MM.1S (cell line): ENCODE data around the gene DYNLT4.

ENCODE experiments used
- DNase-seq: peaks from one replicate; pipeline ENCODE4 v3.0.0-alpha.2; 2015
- H2AFZ ChIP-seq: fragments of 300-600 bp; sonication (generic); 2 replicates; pipeline ENCODE4 v1.6.0; 2016; ENCODE audit warnings: antibody characterized with exemption, low read length
- H3F3A ChIP-seq: fragments of 300-600 bp; sonication (generic); 2 replicates; pipeline ENCODE4 v1.6.1; 2016; ENCODE audit warnings: mild to moderate bottlenecking, antibody characterized with exemption, low read length, moderate library complexity, mixed read lengths; ENCODE audit not compliant: insufficient read depth
- H3K27ac ChIP-seq: fragments of 300-600 bp; sonication (generic); 2 replicates; pipeline ENCODE4 v1.5.1; 2016; ENCODE audit warnings: mild to moderate bottlenecking, low read length
- H3K27me3 ChIP-seq: fragments of 300-600 bp; sonication (generic); replicated peaks from 2 replicates; pipeline ENCODE4 v1.6.0; 2016; ENCODE audit warnings: low read length; ENCODE audit not compliant: insufficient read depth
- H3K36me3 ChIP-seq: fragments of 300-600 bp; sonication (generic); replicated peaks from 2 replicates; pipeline ENCODE4 v1.6.1; 2016; ENCODE audit warnings: mild to moderate bottlenecking, low read length, mixed read lengths; ENCODE audit not compliant: insufficient read depth
- H3K4me1 ChIP-seq: fragments of 300-600 bp; sonication (generic); 2 replicates; pipeline ENCODE4 v1.6.1; 2016; ENCODE audit warnings: low read length, mixed read lengths
- H3K4me2 ChIP-seq: fragments of 300-600 bp; sonication (generic); 2 replicates; pipeline ENCODE4 v1.6.0; 2016; ENCODE audit warnings: low read depth, low read length
- H3K4me3 ChIP-seq: fragments of 300-600 bp; sonication (generic); 2 replicates; pipeline ENCODE4 v1.5.1; 2016; ENCODE audit warnings: low read length, mixed read lengths
- H3K79me2 ChIP-seq: fragments of 300-600 bp; sonication (generic); 2 replicates; pipeline ENCODE4 v1.6.1; 2016; ENCODE audit warnings: mixed run types, low read length, mixed read lengths
- H3K9ac ChIP-seq: fragments of 300-600 bp; sonication (generic); 2 replicates; pipeline ENCODE4 v1.6.1; 2016; ENCODE audit warnings: low read length, mixed read lengths
- H3K9me2 ChIP-seq: fragments of 300-600 bp; sonication (generic); replicated peaks from 2 replicates; pipeline ENCODE4 v1.6.1; 2016; ENCODE audit warnings: mild to moderate bottlenecking, low read length, mixed read lengths; ENCODE audit not compliant: insufficient read depth
- H3K9me3 ChIP-seq: fragments of 300-600 bp; sonication (generic); replicated peaks from 2 replicates; pipeline ENCODE4 v1.6.1; 2016; ENCODE audit warnings: mild to moderate bottlenecking, low read length, mixed read lengths; ENCODE audit not compliant: insufficient read depth
- H4K20me1 ChIP-seq: fragments of 300-600 bp; sonication (generic); 2 replicates; pipeline ENCODE4 v1.6.1; 2016; ENCODE audit warnings: mild to moderate bottlenecking, low read length, moderate library complexity, mixed read lengths; ENCODE audit not compliant: insufficient read depth
- EZH2 ChIP-seq: fragments of 300-600 bp; sonication (generic); optimal IDR thresholded peaks from 2 replicates; pipeline ENCODE3; 2017; ENCODE audit warnings: low read depth, mild to moderate bottlenecking, antibody characterized with exemption, low read length, mixed read lengths
- EZH2phosphoT487 ChIP-seq: fragments of 300-600 bp; sonication (generic); IDR thresholded peaks from 2 replicates; pipeline ENCODE4 v1.6.1; 2018; ENCODE audit warnings: antibody characterized with exemption, low read length
- TF ChIP-seq, protein P1 (sequence below): fragments of 300-600 bp; sonication (generic); IDR thresholded peaks from 2 replicates; pipeline ENCODE4 v1.5.1; 2016; ENCODE audit warnings: antibody characterized with exemption, low read length, mixed read lengths

Gene DYNLT4

DNA sequence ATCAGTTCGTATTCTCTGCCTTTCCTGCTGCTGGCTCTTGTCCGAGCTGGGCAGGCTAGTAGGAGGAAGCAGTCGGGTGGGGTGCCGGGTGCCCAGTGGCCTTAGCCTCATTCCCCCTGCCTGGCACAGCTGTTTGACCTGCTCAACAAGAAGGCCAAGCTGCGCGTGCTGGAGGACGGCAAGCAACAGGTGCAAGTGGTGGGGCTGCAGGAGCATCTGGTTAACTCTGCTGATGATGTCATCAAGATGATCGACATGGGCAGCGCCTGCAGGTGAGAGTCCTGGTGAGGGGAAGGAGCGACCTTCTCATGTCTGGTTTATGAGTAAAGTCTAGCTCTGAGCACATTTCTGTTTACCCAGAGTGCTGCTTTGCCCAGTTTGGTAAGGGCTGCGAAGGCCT, 48.1 kb downstream of the DYNLT4 start:
- H3K4me2 ChIP-seq = no peak overlapping the region
- H3K27ac ChIP-seq = no peak overlapping the region
- H3K36me3 ChIP-seq = peaks cover 16% of the 10 kb centered on the region; the same call in 1 of the 2 replicates
- TF ChIP-seq EZH2 (no peak), EZH2phosphoT487 (no peak)
- TF ChIP-seq, protein P1, sequence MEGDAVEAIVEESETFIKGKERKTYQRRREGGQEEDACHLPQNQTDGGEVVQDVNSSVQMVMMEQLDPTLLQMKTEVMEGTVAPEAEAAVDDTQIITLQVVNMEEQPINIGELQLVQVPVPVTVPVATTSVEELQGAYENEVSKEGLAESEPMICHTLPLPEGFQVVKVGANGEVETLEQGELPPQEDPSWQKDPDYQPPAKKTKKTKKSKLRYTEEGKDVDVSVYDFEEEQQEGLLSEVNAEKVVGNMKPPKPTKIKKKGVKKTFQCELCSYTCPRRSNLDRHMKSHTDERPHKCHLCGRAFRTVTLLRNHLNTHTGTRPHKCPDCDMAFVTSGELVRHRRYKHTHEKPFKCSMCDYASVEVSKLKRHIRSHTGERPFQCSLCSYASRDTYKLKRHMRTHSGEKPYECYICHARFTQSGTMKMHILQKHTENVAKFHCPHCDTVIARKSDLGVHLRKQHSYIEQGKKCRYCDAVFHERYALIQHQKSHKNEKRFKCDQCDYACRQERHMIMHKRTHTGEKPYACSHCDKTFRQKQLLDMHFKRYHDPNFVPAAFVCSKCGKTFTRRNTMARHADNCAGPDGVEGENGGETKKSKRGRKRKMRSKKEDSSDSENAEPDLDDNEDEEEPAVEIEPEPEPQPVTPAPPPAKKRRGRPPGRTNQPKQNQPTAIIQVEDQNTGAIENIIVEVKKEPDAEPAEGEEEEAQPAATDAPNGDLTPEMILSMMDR = no peak
- H3K27me3 ChIP-seq = no peaks in the 10 kb centered on the region
- no peak overlapping the region for H3K4me3 ChIP-seq
- DNase-seq = no peak
- no peaks in the 10 kb centered on the region for H3F3A ChIP-seq
- H3K9ac ChIP-seq = no peak overlapping the region
- H2AFZ ChIP-seq = no peak overlapping the region
- H3K79me2 ChIP-seq = no peaks in the 10 kb centered on the region; the same call in 1 of the 2 replicates
- H4K20me1 ChIP-seq = no peaks in the 10 kb centered on the region
- H3K9me2 ChIP-seq = no peaks in the 10 kb centered on the region
- peaks cover 5% of the 10 kb centered on the region for H3K4me1 ChIP-seq
- H3K9me3 ChIP-seq = no peaks in the 10 kb centered on the region

DNA sequence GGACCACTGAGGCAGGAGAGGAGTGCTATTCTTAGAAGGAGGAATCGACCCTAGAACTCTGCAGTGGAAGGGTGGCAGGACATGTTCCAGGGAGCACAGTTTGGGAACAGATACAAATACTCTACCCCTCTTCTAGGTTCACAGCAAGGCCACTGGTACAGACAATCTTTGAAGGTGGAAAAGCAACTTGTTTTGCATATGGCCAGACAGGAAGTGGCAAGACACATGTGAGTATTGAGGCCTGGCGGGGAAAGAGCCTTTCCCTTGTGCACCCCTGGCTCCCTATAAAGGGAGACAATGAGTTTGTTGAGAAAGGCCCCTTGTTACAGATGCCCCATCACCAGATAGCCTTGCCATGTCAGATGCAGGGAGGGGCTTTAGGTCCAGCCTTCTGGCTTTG, 49.7 kb downstream of the DYNLT4 start:
- Histone ChIP-seq H3K36me3 (peaks cover 17% of the 10 kb centered on the region), H4K20me1 (no peaks in the 10 kb centered on the region), H2AFZ (no peak overlapping the region), H3K27me3 (no peaks in the 10 kb centered on the region), H3K27ac (no peak overlapping the region), H3K79me2 (peaks cover 11% of the 10 kb centered on the region; the same call in 1 of the 2 replicates), H3K9ac (no peak overlapping the region), H3K9me2 (no peaks in the 10 kb centered on the region), H3K9me3 (no peaks in the 10 kb centered on the region), H3K4me2 (no peak overlapping the region), H3K4me3 (no peak overlapping the region), H3F3A (no peaks in the 10 kb centered on the region; the same call in 1 of the 2 replicates), H3K4me1 (peaks cover 5% of the 10 kb centered on the region)
- TF ChIP-seq EZH2phosphoT487 (no peak), EZH2 (no peak)
- TF ChIP-seq, protein P1 = no peak
- DNase-seq = peak; percentile 21
